OCI-LY7 (cell line): ENCODE results near the gene ITPRIP.

Experiments used
- CTCF ChIP-seq: fragments of 200-600 bp; sonication (generic); conservative IDR thresholded peaks from 2 replicates; pipeline ENCODE4 v1.5.1; 2014; ENCODE audit warnings: mild to moderate bottlenecking, antibody characterized with exemption, low read length, moderate library complexity, mixed read lengths
- EZH2phosphoT487 ChIP-seq: fragments of 200-600 bp; sonication (generic); IDR thresholded peaks from 2 replicates; pipeline ENCODE4 v1.6.1; 2018; ENCODE audit warnings: low read depth, borderline replicate concordance, mild to moderate bottlenecking, mixed run types, antibody characterized with exemption, low read length, moderate library complexity, mixed read lengths

GRCh38 chr10:104334561-104334960 is 3.7 kb downstream of the ITPRIP start:
- TF ChIP-seq CTCF (no peak), EZH2phosphoT487 (no peak)
